DND-41 (cell line): Measurements from ENCODE around the gene SLC24A4.

Experiments used
- ATAC-seq: fragments of 200-7000 bp; cut with Tn5 transposase; 3 replicates; pipeline ENCODE4 v1.9.1; 2021; ENCODE audit warnings: low read depth; ENCODE audit not compliant: insufficient read depth
- DNase-seq: peaks from one replicate; pipeline ENCODE4 v3.0.0-alpha.2; 2020
- H2AFZ ChIP-seq: 2 replicates; pipeline ENCODE4 v1.6.0; 2012; ENCODE audit warnings: low read depth, low read length
- H3K27ac ChIP-seq: 2 replicates; pipeline ENCODE4 v1.5.1; 2012; ENCODE audit warnings: low read length, inconsistent platforms
- H3K27me3 ChIP-seq: fragments of 200-600 bp; sonication (generic); 2 replicates; pipeline ENCODE4 v1.6.0; 2012; ENCODE audit warnings: low read length, mild to moderate bottlenecking, inconsistent platforms; ENCODE audit not compliant: insufficient read depth, poor library complexity
- H3K36me3 ChIP-seq: 2 replicates; pipeline ENCODE4 v1.5.1; 2012; ENCODE audit warnings: low read length, inconsistent platforms; ENCODE audit not compliant: insufficient read depth
- H3K4me1 ChIP-seq: 2 replicates; pipeline ENCODE4 v1.5.1; 2012; ENCODE audit warnings: mild to moderate bottlenecking, low read length; ENCODE audit not compliant: insufficient read depth
- H3K4me2 ChIP-seq: 2 replicates; pipeline ENCODE4 v1.6.0; 2012; ENCODE audit warnings: mild to moderate bottlenecking, moderate library complexity, low read length, inconsistent platforms; ENCODE audit not compliant: insufficient read depth
- H3K4me3 ChIP-seq, 2 experiments: fragments of 200-600 bp in 1 of 2; shearing (Covaris generic) in 1 of 2; 2 replicates each; pipeline ENCODE4 v1.5.1; 2012 to 2016; ENCODE audit warnings: inconsistent platforms in 2 of 2, low read length in 2 of 2, mild to moderate bottlenecking in 2 of 2, low read depth in 1 of 2, moderate library complexity in 1 of 2
- H3K79me2 ChIP-seq: 2 replicates; pipeline ENCODE4 v1.6.0; 2012; ENCODE audit warnings: low read length, inconsistent platforms; ENCODE audit not compliant: insufficient read depth
- H3K9ac ChIP-seq: 2 replicates; pipeline ENCODE4 v1.6.0; 2012; ENCODE audit warnings: low read depth, mild to moderate bottlenecking, inconsistent platforms, low read length, moderate library complexity
- H3K9me3 ChIP-seq: 2 replicates; pipeline ENCODE4 v1.5.1; 2012; ENCODE audit warnings: low read length, moderate library complexity, mild to moderate bottlenecking, inconsistent platforms; ENCODE audit not compliant: insufficient read depth, severe bottlenecking
- H4K20me1 ChIP-seq: 2 replicates; pipeline ENCODE4 v1.6.0; 2012; ENCODE audit warnings: low read length; ENCODE audit not compliant: insufficient read depth
- CTCF ChIP-seq: IDR thresholded peaks from 2 replicates; pipeline ENCODE4 v1.5.1; 2012; ENCODE audit warnings: borderline replicate concordance, low read length, moderate library complexity, mild to moderate bottlenecking; ENCODE audit not compliant: poor library complexity, severe bottlenecking; ENCODE audit errors: extremely low read depth
- EZH2 ChIP-seq: IDR thresholded peaks from 3 replicates; pipeline ENCODE4 v1.6.1; 2012; ENCODE audit warnings: borderline replicate concordance, low read depth, mild to moderate bottlenecking, moderate library complexity, low read length, inconsistent platforms; ENCODE audit not compliant: severe bottlenecking

SLC24A4 gene

GRCh38 chr14:92549105-92549858 is 226.3 kb downstream of the SLC24A4 start:
- H3K4me1 ChIP-seq: no peaks in the 10 kb centered on the region
- H2AFZ ChIP-seq: no peak overlapping the region
- no peaks in the 10 kb centered on the region for H3K36me3 ChIP-seq
- ATAC-seq (no peak), DNase-seq (no peak)
- H3K9ac ChIP-seq: no peak overlapping the region
- no peak overlapping the region for H3K4me3 ChIP-seq
- H3K79me2 ChIP-seq: no peaks in the 10 kb centered on the region
- no peaks in the 10 kb centered on the region for H3K9me3 ChIP-seq
- TF ChIP-seq EZH2: no peak
- no peak for TF ChIP-seq CTCF
- H3K4me2 ChIP-seq: no peak overlapping the region
- no peak overlapping the region for H3K27ac ChIP-seq
- peaks cover 5% of the 10 kb centered on the region for H3K27me3 ChIP-seq
- no peaks in the 10 kb centered on the region for H4K20me1 ChIP-seq

GRCh38 chr14:92549859-92550230 is 226.9 kb downstream of the SLC24A4 start:
- ATAC-seq: no peak

More at GRCh38 chr14:92549859-92550230, 226.9 kb downstream of the SLC24A4 start:
- Histone ChIP-seq H3K4me3 (no peak overlapping the region), H3K4me2 (no peak overlapping the region), H3K9ac (no peak overlapping the region), H3K9me3 (no peaks in the 10 kb centered on the region), H3K27ac (no peak overlapping the region), H2AFZ (no peak overlapping the region), H3K79me2 (no peaks in the 10 kb centered on the region), H3K27me3 (peaks cover 5% of the 10 kb centered on the region), H3K36me3 (no peaks in the 10 kb centered on the region), H3K4me1 (no peaks in the 10 kb centered on the region), H4K20me1 (no peaks in the 10 kb centered on the region)
- no peak for TF ChIP-seq EZH2
- no peak for TF ChIP-seq CTCF
- DNase-seq: no peak
